ENCODE measurements around the gene NHP2. TPM values are rescaled to one million over a fixed set of nuclear protein-coding genes. Genes with fewer than 3 reads are reported as not detected.

NHP2 gene
- polyA plus RNA-seq, 3 donors: 110 to 131 (median 120) TPM

- no peak for DNase-seq
These were observed 35.6 kb downstream of the NHP2 start for GRCh38 chr5:178117923-178118701.

GRCh38 chr5:178116143-178116885 lies 37.4 kb downstream of the NHP2 start:
- DNase-seq: no peak

- DNase-seq: no peak
These were observed 37.9 kb downstream of the NHP2 start for GRCh38 chr5:178115814-178116142.

- no peak for DNase-seq
These were observed 38.4 kb downstream of the NHP2 start for GRCh38 chr5:178115136-178115813.

- DNase-seq: no peak
These were observed 39.2 kb downstream of the NHP2 start for GRCh38 chr5:178114325-178115135.

GRCh38 chr5:178113841-178114324 lies 39.8 kb downstream of the NHP2 start:
- DNase-seq: no peak

- peak; percentile 78 for DNase-seq
These were observed 40.4 kb downstream of the NHP2 start, which contains the start of gene N4BP3 for GRCh38 chr5:178113141-178113787. Gene N4BP3, plus strand, starts transcription at chr5:178113532. Its CDS starts 6,052 bp downstream, at chr5:178119584.

- DNase-seq: no peak
These were observed 41.1 kb downstream of the NHP2 start for GRCh38 chr5:178112545-178112944.

- no peak for DNase-seq
These were observed 41.8 kb downstream of the NHP2 start for GRCh38 chr5:178111925-178112324.

- DNase-seq: no peak
These were observed 43.2 kb downstream of the NHP2 start for GRCh38 chr5:178110511-178110910.

GRCh38 chr5:178108966-178109365 lies 44.7 kb downstream of the NHP2 start:
- DNase-seq: no peak

GRCh38 chr5:178108446-178108845 lies 45.2 kb downstream of the NHP2 start:
- DNase-seq: no peak

- no peak for DNase-seq
These were observed 45.9 kb downstream of the NHP2 start for GRCh38 chr5:178107756-178108310.

- DNase-seq: no peak
These were observed 47.0 kb downstream of the NHP2 start for GRCh38 chr5:178106556-178107239.

GRCh38 chr5:178106086-178106485 lies 47.6 kb downstream of the NHP2 start:
- no peak for DNase-seq

- DNase-seq: no peak
These were observed 49.2 kb downstream of the NHP2 start for GRCh38 chr5:178104492-178104891.

- DNase-seq: no peak
These were observed 50.1 kb downstream of the NHP2 start for GRCh38 chr5:178103612-178104011.

Data from renal pelvis (tissue), 4 donors.